GM18502 (cell line): ENCODE results near the gene SUPV3L1.

ENCODE experiments used
- ATAC-seq: cut with Tn5 transposase; IDR thresholded peaks from one replicate; pipeline ENCODE4 v1.9.1; 2021; ENCODE audit warnings: mild to moderate bottlenecking; ENCODE audit not compliant: unreplicated experiment, poor library complexity

SUPV3L1 gene

DNA sequence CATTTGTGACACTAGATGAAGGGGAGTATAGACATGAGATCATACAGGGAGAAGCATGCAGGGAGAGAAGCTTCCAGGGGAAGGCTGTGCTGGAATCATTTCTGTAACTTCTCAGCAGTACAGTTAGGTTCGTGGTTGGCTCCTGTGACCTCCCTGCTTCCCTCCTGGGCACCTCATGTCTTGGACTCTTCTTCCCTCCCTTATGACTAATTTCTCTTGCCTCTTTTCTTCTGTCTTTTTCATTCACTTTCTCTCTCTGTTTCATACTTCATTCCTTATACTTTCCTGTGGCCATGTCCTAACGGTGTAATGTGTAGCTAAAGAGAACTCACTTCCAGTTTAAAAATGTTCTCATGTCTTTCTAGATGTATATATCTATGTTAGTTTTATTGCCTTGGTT, 21.0 kb downstream of the SUPV3L1 start:
- ATAC-seq: no peak

GRCh38 chr10:69202332-69202731, 22.3 kb downstream of the SUPV3L1 start:
- ATAC-seq: no peak

GRCh38 chr10:69208761-69209160, 28.7 kb downstream of the SUPV3L1 start:
- ATAC-seq: no peak

DNA sequence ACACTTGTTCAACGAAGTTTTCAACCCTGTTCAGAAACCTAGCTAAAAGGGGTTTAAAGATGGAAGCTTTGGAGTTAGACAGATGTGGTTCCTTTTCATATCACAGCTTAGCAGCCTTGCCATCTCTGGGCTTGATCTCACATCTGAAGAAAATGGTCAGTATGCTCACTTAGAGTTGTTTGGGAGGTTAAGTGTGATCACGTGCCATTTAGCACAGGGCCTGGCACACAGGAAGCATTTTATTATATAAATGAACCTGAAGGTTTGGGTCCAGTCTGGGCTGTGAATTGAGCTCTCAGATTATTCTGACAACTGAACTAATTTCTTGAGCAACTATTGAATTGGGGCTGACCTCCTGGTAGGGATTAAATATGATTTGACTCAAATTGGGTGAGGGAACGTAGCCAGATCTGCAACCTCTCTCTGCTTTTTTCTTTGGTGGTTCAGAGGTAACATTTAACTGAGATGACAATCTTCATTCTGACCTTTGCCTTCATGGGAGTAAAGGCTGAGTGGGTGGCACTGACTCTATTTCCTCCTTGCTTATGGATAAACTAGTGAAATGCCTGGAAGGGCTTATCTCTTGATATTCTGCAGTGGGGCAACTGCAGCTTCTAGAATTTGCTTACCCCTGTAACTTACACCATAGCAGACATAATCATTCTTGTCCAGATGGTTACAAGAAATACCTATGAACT, 29.9 kb downstream of the SUPV3L1 start:
- ATAC-seq: no peak

GRCh38 chr10:69211104-69211503, 31.1 kb downstream of the SUPV3L1 start:
- no peak for ATAC-seq

GRCh38 chr10:69211524-69211923, 31.5 kb downstream of the SUPV3L1 start:
- ATAC-seq: no peak

- ATAC-seq: no peak
Measured at GRCh38 chr10:69213591-69214311, 33.7 kb downstream of the SUPV3L1 start.

DNA sequence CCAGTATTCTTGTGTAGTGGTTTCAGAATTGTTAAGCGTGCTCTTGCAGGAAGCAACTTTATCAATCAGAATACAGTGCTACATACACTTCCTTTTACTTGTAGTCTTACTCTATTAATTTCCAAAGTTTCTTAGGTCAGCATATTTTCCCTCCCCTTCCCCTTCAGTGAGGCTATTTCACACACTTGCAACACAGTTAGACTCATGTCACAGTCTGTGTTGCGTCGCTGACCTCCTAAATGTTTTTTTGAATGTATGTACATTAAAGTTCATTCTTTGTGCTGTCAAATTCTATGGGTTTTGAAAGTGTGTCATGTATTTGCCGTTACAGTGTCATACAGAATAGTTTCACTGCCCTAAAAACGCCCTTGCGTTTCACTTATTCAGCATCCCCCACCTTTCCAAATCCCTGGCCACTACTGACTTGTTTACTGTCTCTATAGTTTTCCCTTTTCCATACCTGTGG, 34.7 kb downstream of the SUPV3L1 start:
- ATAC-seq: no peak

DNA sequence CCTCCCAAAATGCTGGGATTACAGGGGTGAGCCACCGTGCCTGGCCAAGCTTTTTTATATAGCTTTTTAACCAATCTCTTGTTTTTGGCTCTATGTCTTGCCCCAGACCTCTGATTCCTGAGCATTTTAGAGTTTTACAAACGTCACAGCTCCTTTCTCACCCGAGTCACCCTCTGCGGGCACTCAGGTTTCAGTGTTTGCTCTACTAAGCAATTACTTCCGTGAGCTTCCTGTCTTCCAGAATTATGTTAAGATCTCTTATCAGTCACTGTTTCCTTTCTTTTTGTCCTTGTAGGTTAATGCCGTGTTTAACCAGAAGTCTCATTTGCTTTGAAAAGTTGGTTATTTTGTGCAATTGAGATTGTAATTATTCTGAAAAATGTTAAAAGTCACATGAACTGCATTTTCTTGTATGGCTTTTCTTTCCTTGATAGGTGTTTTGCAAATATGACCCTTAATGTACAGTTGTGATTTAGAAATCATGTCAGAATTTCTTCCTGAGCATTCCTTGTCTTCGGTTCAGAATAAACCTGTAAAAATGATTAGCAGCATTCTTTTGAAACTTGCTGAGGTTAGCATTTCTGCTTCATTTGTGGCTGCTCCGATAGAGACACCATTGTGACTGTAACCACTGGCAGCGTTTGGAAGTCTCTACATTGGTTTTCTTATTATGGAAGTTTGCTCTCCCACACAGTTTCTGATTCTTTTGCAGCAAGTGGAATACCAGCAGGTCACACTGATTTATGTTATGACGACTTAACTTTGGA, 35.6 kb downstream of the SUPV3L1 start:
- no peak for ATAC-seq

DNA sequence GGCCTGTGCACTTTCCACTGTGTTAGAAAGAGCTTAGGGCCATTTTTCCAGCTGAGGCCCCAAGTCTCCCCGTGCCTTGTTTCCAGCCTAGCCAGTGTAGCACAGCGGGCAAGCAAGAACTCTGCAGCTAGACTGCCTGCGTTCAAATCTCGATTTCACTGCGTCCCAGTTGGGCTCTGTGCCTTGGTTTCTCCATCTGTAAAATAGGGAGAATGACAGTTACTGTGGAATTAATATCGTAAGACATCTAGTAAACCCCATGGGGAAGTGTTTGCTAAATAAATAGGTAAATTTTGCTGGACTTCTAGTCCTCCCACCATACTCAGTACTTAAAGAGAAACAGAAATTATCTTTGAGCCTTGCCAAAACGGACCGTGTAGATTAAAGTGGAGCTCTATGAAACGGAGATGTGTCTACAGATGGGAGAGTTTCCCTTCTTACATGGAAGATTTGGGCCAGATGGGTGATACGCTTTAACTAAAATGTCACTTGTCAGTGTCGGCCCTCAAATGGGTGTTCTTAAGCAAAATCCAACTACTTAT, 36.6 kb downstream of the SUPV3L1 start:
- no peak for ATAC-seq

DNA sequence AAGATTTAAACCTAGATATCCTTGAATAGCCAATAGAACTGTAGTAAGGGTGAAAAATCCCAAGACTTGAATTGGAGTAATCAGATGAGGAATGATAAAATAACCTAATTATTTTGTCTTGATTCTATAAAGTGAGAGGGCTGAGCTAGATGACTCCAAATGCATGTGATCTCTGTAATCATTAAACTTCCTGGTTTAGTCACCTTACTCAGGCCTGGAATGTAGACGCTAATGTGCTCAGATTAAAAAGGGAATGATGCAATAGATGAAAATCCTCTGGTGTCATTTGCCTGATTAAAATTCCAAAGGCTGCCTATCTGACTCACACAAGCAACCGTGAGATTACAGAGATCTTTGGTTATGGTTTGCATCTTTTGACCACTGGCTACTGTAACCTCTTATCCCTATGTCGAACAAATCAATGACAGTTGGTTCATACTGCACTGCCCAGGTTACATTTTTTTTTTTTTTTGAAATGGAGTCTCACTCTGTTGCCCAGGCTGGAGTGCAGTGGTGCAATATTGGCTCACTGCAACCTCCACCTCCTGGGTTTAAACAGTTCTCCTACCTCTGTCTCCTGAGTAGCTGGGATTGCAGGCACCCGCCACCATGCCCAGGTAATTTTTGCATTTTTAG, 37.2 kb downstream of the SUPV3L1 start:
- no peak for ATAC-seq

DNA sequence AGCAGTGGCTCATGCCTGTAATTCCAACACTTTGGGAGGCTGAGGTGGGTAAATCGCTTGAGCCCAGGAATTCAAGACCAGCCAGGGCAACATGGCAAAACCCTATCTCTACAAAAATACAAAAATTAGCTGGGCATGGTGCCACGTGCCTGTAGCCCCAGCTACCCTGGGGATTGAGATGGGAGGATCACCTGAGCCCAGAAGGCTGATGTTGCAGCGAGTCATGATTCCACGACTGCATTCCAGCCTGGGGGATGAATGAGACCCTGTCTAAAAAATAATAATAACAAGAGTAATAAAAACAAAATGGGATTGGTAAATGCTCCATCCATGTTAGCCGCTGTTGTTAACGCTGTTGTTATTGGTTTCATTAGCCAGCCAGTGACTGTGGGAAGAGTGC, 38.8 kb downstream of the SUPV3L1 start:
- no peak for ATAC-seq

DNA sequence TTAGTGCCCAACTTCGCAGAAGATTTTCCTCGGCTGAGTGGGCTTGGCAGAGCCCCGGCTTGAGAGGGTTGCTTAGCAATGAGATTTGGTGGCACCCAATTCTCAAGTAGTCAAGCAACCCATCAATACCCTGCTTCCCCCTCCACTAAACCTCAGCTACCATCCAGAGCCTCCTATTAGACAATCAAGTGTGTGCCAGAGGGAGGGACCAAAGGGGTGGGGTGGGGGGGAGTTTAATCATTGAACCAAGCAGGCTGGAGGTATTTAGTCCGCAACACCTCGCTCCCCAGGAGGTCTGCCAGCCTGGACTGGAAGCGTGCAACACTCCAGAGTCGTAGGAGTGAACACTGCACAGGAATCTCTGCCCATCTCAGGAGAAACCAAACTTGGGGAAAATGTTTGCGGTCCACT, 40.0 kb downstream of the SUPV3L1 start, which contains the start of gene HKDC1:
TSS of gene HKDC1 (plus strand) at position 292 of the 411 bp plus-strand sequence. CDS start at position 396, 104 bp downstream.
- no peak for ATAC-seq

GRCh38 chr10:69220507-69220906, 40.5 kb downstream of the SUPV3L1 start:
- ATAC-seq: no peak

DNA sequence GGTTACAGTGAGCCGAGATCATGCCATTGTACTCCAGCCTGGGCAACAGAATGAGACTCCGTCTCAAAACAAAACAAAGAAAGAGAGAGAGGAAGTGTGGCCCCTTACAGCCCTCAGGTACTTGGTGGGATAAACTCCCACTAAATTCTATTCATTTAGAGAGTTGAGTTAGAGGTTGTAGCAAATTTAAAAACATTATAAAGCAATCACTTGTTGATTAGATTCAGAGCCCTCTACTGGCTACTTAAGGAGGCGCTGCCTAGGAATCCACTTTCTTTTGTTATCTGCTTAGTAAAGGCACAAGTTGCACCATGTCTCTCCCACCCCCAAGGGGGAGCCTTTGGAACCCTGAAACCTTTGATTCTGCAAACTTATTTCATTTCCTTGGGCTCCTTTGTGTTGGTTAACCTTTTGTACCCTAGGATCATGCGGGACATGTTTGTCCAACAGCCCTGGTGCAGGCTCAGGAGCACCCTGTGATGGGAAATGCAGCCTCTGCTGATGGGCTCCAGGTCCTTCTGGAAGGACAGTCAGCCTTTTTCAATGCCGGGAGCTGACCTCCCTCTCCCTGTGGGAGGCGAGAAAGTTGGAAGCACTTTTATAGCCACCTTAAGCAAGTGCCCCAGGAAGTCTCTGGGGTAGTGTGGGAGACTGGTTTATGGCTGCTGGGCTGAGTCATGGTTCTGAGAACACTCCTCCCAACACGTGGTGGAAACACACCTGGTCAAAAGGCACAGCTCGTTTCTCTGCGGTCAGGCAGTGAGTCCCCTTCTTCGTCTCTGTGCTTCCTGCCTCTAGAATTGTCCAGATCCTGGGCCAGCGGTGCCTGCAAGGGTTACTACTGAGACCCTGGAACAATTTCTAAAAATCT, 42.4 kb downstream of the SUPV3L1 start:
- peak; percentile 97 for ATAC-seq

- peak; percentile 21 for ATAC-seq
Measured at GRCh38 chr10:69223028-69223342, 43.0 kb downstream of the SUPV3L1 start.

DNA sequence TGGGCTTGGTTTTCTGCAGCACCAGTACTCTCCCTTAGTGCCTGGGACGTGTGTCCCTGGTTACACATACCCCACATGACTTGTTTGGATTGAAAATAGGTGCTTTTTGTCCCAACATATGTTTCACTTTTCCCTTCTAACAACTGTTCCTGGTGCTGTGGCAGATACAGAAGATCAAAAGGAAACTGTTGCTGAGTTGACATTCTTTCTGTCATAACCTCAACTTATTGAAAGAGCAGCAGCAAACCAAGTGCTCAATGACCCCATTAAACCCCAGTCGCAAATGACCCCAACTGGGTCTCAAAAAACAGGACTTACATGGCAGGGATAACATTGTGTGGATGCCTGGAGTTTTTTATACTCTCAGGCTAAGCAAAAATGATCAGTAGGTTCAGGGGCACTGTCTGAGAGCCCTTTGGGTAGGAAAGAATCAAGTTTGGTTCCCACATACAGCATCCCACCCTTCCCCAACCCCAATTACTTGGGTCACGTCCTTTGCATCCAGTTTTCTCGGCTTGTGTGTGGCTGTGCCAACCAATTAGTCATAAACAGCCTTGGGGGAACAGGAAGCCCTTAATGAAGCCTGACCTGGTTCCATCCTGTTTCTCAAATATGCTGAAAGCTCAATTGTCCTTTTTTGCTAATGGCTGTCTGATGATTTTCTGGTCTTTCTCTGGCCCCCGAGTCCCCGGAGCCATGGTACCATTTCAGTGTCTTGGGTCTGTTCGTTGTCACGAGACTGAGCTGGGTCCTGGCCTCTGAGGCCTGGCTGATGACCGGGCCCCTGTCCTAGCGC, 45.0 kb downstream of the SUPV3L1 start:
- no peak for ATAC-seq

GRCh38 chr10:69225681-69226080, 45.6 kb downstream of the SUPV3L1 start:
- no peak for ATAC-seq
